GM19438 (cell line): ENCODE results near the gene RGS5.

Experiments used
- ATAC-seq: cut with Tn5 transposase; IDR thresholded peaks from one replicate; pipeline ENCODE4 v1.9.1; 2021; ENCODE audit warnings: low read depth; ENCODE audit not compliant: unreplicated experiment

Gene RGS5

DNA sequence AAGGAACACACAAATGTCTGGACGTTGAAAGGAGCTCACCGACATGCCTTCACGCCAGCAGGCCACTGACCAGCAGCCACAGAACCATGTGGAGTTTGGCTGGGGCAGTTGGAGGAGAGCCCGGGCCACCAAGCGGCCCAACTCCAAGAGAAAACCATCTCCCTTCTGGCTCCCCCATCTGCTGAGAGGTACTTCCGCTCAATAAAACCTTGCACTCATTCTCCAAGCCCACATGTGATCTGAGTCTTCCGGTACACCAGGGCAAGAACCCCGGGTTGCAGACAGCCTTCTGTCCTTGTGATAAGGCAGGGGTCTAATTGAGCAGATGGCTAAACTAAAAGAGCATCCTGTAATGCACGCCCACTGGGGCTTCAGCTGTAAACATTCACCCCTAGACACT lies 109.1 kb downstream of the RGS5 start:
- ATAC-seq: no peak

DNA sequence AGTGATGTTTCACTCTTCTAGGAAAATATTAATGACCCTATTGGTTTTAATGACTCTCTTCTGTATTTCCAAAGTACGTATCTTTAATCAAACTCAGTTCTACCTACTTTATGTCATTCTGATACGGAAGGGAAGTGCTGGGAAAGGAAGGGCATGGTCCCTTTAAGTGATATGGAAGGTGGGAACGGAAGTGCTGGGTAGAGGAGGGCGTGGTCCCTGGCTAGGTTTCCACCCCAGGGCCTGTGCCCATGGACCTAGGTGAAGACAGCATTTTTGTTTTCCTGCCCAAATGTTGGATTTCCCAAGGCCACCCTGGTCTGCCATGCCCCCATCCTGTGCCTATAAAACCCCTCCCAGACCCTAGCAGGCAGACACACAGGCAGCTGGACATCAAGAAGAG lies 109.5 kb downstream of the RGS5 start:
- no peak for ATAC-seq
